Spleen (tissue), 13 donors: Measurements from ENCODE around the gene ZNF222. TPM values are rescaled to one million over a fixed set of nuclear protein-coding genes. Genes with fewer than 3 reads are reported as not detected.

Experiments
- DNase-seq: peaks from one replicate; pipeline ENCODE4 v3.0.0-alpha.2; 2020
- H3K27ac ChIP-seq, 8 donors: fragments of 200-600 bp; sonication (generic) in 7 of 8; 1 replicate in 4 of 8; 2 replicates in 4 of 8; pipeline versions ENCODE4 v1.5.0 to v1.8.0; 2016 to 2021; ENCODE audit warnings: inconsistent platforms in 4 of 8, mild to moderate bottlenecking in 4 of 8, moderate library complexity in 1 of 8
- H3K27me3 ChIP-seq, 7 donors: fragments of 200-600 bp; sonication (generic) in 6 of 7; replicated peaks in 1 of 7; 1 replicate in 4 of 7; 2 replicates in 3 of 7; pipeline versions ENCODE4 v1.5.0 to v1.8.0; 2016 to 2021; ENCODE audit warnings: inconsistent platforms in 3 of 7, mild to moderate bottlenecking in 1 of 7
- H3K36me3 ChIP-seq, 6 donors: fragments of 200-600 bp; sonication (generic) in 5 of 6; 1 replicate in 4 of 6; 2 replicates in 2 of 6; pipeline versions ENCODE4 v1.5.0 to v1.8.0; 2016 to 2021; ENCODE audit warnings: inconsistent platforms in 2 of 6
- H3K4me1 ChIP-seq, 6 donors: fragments of 200-600 bp; sonication (generic) in 5 of 6; 1 replicate in 3 of 6; 2 replicates in 3 of 6; pipeline versions ENCODE4 v1.5.0 to v1.8.0; 2016 to 2021; ENCODE audit warnings: inconsistent platforms in 3 of 6
- H3K4me3 ChIP-seq, 8 donors: fragments of 200-600 bp; sonication (generic) in 7 of 8; 1 replicate in 4 of 8; 2 replicates in 4 of 8; pipeline versions ENCODE4 v1.5.0 to v1.8.0; 2016 to 2021; ENCODE audit warnings: inconsistent platforms in 4 of 8, mild to moderate bottlenecking in 4 of 8, moderate library complexity in 2 of 8
- H3K9me3 ChIP-seq, 8 donors: fragments of 200-600 bp; sonication (generic) in 7 of 8; 1 replicate in 4 of 8; 2 replicates in 4 of 8; pipeline versions ENCODE4 v1.5.0 to v1.8.0; 2016 to 2021; ENCODE audit warnings: inconsistent platforms in 4 of 8
- CTCF ChIP-seq, 11 experiments: fragments of 200-600 bp in 7 of 11; fragments of 450-650 bp in 4 of 11; sonication (generic) in 4 of 11; IDR thresholded peaks in 8 of 11; conservative IDR thresholded peaks in 3 of 11; 1 replicate in 7 of 11; 2 replicates in 4 of 11; pipeline versions ENCODE4 v1.4.0 to v1.8.0; 2016 to 2021; ENCODE audit warnings: antibody characterized with exemption in 11 of 11, inconsistent platforms in 4 of 11, mild to moderate bottlenecking in 1 of 11
- POLR2A ChIP-seq, 3 donors: fragments of 450-650 bp; IDR thresholded peaks; one replicate each; pipeline ENCODE4 v1.5.1; 2017; ENCODE audit warnings: antibody characterized with exemption in 3 of 3, mild to moderate bottlenecking in 1 of 3
- POLR2AphosphoS5 ChIP-seq, 3 donors: sonication (generic); formaldehyde crosslinking; IDR thresholded peaks; one replicate each; pipeline ENCODE4 v1.5.1; 2017; ENCODE audit warnings: antibody characterized with exemption in 3 of 3
- WGBS, 5 donors: extraction: QIAGEN DNeasy Blood & Tissue Kit in 3 of 5; methylation state at CpG; one replicate each; pipeline versions ENCODE4 v1.1.5 to v1.1.7; 2013 to 2018; 5-methylcytosine and 5-hydroxymethylcytosine counted together
- intact Hi-C: fragments of 100-400 bp; cut with DNase I; formaldehyde crosslinking; loops from one replicate; pipeline ENCODE4 v1.15.0; 2023; ENCODE audit warnings: low total_unique reads
- long read RNA-seq, 2 donors: transcript quantifications; one replicate each; lab custom pipeline, GENCODE V29; 2026
- polyA plus RNA-seq, 3 donors: library from polyadenylated mRNA; stranded (reverse); fragments of 200-250 nt; gene quantifications; one replicate each; pipeline ENCODE4 v1.2.1, GENCODE V29; 2013
- total RNA-seq, 7 donors: library from RNA; depleted of rRNA in 3 of 7; stranded (reverse); fragments of >200 nt in 3 of 7; fragmentation: NEBNext Ultra II Directional in 4 of 7; extraction: Animal tissue kit (Norgen Biotek cat#: 25700) in 4 of 7; gene quantifications; one replicate each; pipeline versions ENCODE4 v1.1.0 to v1.2.1, GENCODE V29; 2016 to 2021
- donor health status: healthy with polysubstance abuse.
- donor health status: DM: no; HTN: no; CAD: no; lungs with moderate emphysema.
- donor health status: DM: no; HTN: no; CAD: no.
- donor health status: Bipolar disorder and iron deficiency.
- donor health status: healthy.
- donor health status: DM: no; HTN: no; CAD: no.
- donor health status: DM: yes; HTN: yes; CAD: no.

The ZNF222 gene
- total RNA-seq (10 to 100 TPM in 1 of 7 donors, 1 to 10 TPM in 6; 4.6 to 12.5 (median 5.8) TPM), polyA plus RNA-seq (1 to 10 TPM; 3.4 to 4.8 (median 4.0) TPM)
- long read RNA-seq, donor 1, partial matches to known transcripts: 0 of 1 reads
- long read RNA-seq, donor 1, other reads (novel, unspliced or antisense): 0 of 1 reads
- long read RNA-seq, donor 2, partial matches to known transcripts: 0 of 1 reads
- long read RNA-seq, donor 2, other reads (novel, unspliced or antisense): 0 of 1 reads

GRCh38 chr19:44025217-44025936 is at the start of gene ZNF222:
TSS of gene ZNF222 (plus strand) at chr19:44025379. CDS start at chr19:44025437, 58 bp downstream.
- intact Hi-C loops: no loop called here
- Histone ChIP-seq H3K36me3 (peaks cover 12 to 41% (median 37%) of the 10 kb centered on the region in 6 donors), H3K9me3 (peaks cover 10 to 56% (median 40%) of the 10 kb centered on the region in 8 donors), H3K4me3 (peak within 1 kb of the TSS; percentile 47 to 89 (median 70)), H3K27me3 (no peaks in the 10 kb centered on the region), H3K27ac (peak within 1 kb of the TSS in 7 of 8 donors; percentile 51 to 87 (median 74)), H3K4me1 (peaks cover 0 to 20% (median 16%) of the 10 kb centered on the region in 6 donors)
- WGBS, 5 donors: 3 to 6% (median 3%) methylated on average over 30 to 37 of the region's 37 CpGs
- peak; percentile 94 for DNase-seq
- TF ChIP-seq POLR2A (IDR thresholded peaks at IDR 0.05): no peak
- no peak for TF ChIP-seq CTCF (IDR thresholded peaks at IDR 0.05 in 8 of 11, conservative IDR thresholded peaks at IDR 0.05 in 3 of 11)
- peak; percentile 53 to 78 (median 64) for TF ChIP-seq POLR2AphosphoS5 (IDR thresholded peaks at IDR 0.05)

DNA sequence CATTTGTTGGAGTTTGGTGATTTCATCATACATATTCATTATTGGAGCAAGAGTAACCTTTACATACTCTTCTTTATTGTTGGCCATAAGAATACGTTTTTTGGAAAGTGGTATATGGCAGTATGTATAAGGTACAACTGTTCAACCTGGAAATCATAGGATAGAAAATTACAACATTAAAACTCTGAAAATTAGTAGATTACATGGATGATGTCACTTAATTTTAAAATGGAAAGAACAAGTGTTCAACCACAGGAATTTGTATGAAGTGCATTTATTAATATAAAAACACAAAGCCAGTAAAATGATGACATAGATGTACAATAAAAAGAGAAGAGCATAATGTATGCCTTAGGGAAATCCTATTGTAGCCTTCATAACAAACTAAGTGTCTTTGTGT is 48.4 kb upstream of the ZNF222 start:
- Histone ChIP-seq H3K27me3 (no peaks in the 10 kb centered on the region), H3K36me3 (no peaks in the 10 kb centered on the region), H3K4me3 (no peak overlapping the region), H3K9me3 (peaks cover 11 to 100% (median 98%) of the 10 kb centered on the region in 8 donors), H3K4me1 (no peaks in the 10 kb centered on the region), H3K27ac (no peak overlapping the region)
- 79 to 91% (median 89%) methylated on average over 1 of the region's 1 CpG for WGBS, 5 donors
- TF ChIP-seq CTCF (IDR thresholded peaks at IDR 0.05 in 8 of 11, conservative IDR thresholded peaks at IDR 0.05 in 3 of 11) (no peak), POLR2A (IDR thresholded peaks at IDR 0.05) (no peak), POLR2AphosphoS5 (IDR thresholded peaks at IDR 0.05) (no peak)
- intact Hi-C loops: no loop called here
- DNase-seq: no peak

- H3K36me3 ChIP-seq: peaks cover 0 to 19% (median 4%) of the 10 kb centered on the region in 6 donors
- peak overlapping the region; percentile 57 to 87 (median 68) for H3K4me3 ChIP-seq
- H3K27ac ChIP-seq: peak overlapping the region in 7 of 8 donors; percentile 56 to 88 (median 86)
- 18 to 82% (median 59%) methylated on average over 2 of the region's 2 CpGs for WGBS, 5 donors
- intact Hi-C loops: loop anchor here (10.0 kb wide), 1 partner anchor 49 kb away; the partner anchor contains the start of gene ZNF45
- peaks cover 0 to 58% (median 34%) of the 10 kb centered on the region in 8 donors for H3K9me3 ChIP-seq
- peaks cover 6 to 26% (median 21%) of the 10 kb centered on the region in 6 donors for H3K4me1 ChIP-seq
- no peak for DNase-seq
- TF ChIP-seq CTCF (IDR thresholded peaks at IDR 0.05 in 8 of 11, conservative IDR thresholded peaks at IDR 0.05 in 3 of 11) (no peak), POLR2AphosphoS5 (IDR thresholded peaks at IDR 0.05) (no peak), POLR2A (IDR thresholded peaks at IDR 0.05) (no peak)
- H3K27me3 ChIP-seq: no peaks in the 10 kb centered on the region
These were observed 41.7 kb upstream of the ZNF222 start for GRCh38 chr19:43983544-43983911.
